Fibroblast of the conjunctiva (primary cell): ENCODE data around the gene OR1L6.

Source experiments
- DNase-seq: peaks from one replicate; pipeline ENCODE4 v3.0.0-alpha.2; 2010; ENCODE audit warnings: low read depth

The OR1L6 gene

GRCh38 chr9:122742003-122742402 is at the start of gene OR1L6:
TSS of gene OR1L6 (plus strand) at chr9:122742303. CDS start at chr9:122749848, 7,545 bp downstream.
- DNase-seq = no peak

- no peak for DNase-seq
Measured at GRCh38 chr9:122695696-122696095, 46.4 kb upstream of the OR1L6 start.

GRCh38 chr9:122718038-122718437 is 24.1 kb upstream of the OR1L6 start:
- no peak for DNase-seq

GRCh38 chr9:122719218-122719617 is 22.9 kb upstream of the OR1L6 start:
- DNase-seq = no peak

GRCh38 chr9:122723690-122724089 is 18.4 kb upstream of the OR1L6 start, which contains the start of gene OR1L4:
TSS of gene OR1L4 (plus strand) at chr9:122723990. CDS start at chr9:122723990, 0 bp downstream.
- DNase-seq = no peak

- DNase-seq = no peak
Measured at GRCh38 chr9:122754825-122755224, 12.7 kb downstream of the OR1L6 start.

- no peak for DNase-seq
Measured at GRCh38 chr9:122767817-122768216, 25.7 kb downstream of the OR1L6 start.

GRCh38 chr9:122777052-122777451 is 34.9 kb downstream of the OR1L6 start:
- no peak for DNase-seq

- no peak for DNase-seq
Measured at GRCh38 chr9:122777935-122778627, 36.0 kb downstream of the OR1L6 start.

- DNase-seq = no peak
Measured at GRCh38 chr9:122779181-122779580, 37.1 kb downstream of the OR1L6 start.

- DNase-seq = no peak
Measured at GRCh38 chr9:122780026-122780425, 37.9 kb downstream of the OR1L6 start.

GRCh38 chr9:122781671-122782070 is 39.6 kb downstream of the OR1L6 start:
- DNase-seq = no peak

GRCh38 chr9:122785269-122785668 is 43.2 kb downstream of the OR1L6 start:
- no peak for DNase-seq

- DNase-seq = no peak
Measured at GRCh38 chr9:122786338-122786737, 44.2 kb downstream of the OR1L6 start.

- DNase-seq = no peak
Measured at GRCh38 chr9:122788831-122789230, 46.7 kb downstream of the OR1L6 start, which contains the start of gene OR5C1. TSS of gene OR5C1 (plus strand) at chr9:122788933. CDS start at chr9:122788933, 0 bp downstream.

GRCh38 chr9:122789256-122790046 is 47.3 kb downstream of the OR1L6 start:
- no peak for DNase-seq

GRCh38 chr9:122791872-122792669 is 50.0 kb downstream of the OR1L6 start:
- no peak for DNase-seq

GRCh38 chr9:122797316-122798063 is 55.4 kb downstream of the OR1L6 start:
- no peak for DNase-seq
